ENCODE measurements around the gene EMSY. TPM values are rescaled to one million over a fixed set of nuclear protein-coding genes. Genes with fewer than 3 reads are reported as not detected.

EMSY gene
- total RNA-seq, 1 donor from 2014 or later = 34.8 TPM

DNA sequence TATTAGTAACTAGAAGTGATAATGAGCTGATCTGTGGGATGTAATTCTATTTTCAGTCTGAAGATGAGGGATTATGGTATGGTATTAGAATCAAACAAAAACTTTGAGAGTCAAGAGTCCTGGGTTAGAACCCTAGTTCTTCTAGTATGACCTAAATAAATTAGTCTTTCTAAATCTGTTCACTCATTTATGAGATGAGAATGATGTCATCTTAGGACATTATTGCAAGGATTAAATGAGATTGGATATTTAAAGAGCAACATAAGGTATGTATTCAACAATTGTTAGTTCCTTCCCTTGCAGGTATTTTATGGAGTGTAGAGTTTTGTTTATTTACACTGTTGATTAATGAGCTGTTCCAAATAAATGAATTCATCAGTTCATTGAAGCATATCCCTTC is 21.8 kb downstream of the EMSY start:
- no peak overlapping the region for H3K27ac Mint-ChIP-seq
- H3K36me3 Mint-ChIP-seq (ENCODE audit: low read depth) = peaks cover 43% of the 10 kb centered on the region
- intact Hi-C loops (cut with micrococcal nuclease) = no loop called here
- H3K9me3 Mint-ChIP-seq = no peaks in the 10 kb centered on the region
- no peaks in the 10 kb centered on the region for H3K27me3 Mint-ChIP-seq (ENCODE audit: insufficient read depth)
- no peak for DNase-seq (ENCODE audit: low spot score)
- H3K4me3 Mint-ChIP-seq = no peak overlapping the region
- no peaks in the 10 kb centered on the region for H3K4me1 Mint-ChIP-seq (ENCODE audit: low read depth)

DNA sequence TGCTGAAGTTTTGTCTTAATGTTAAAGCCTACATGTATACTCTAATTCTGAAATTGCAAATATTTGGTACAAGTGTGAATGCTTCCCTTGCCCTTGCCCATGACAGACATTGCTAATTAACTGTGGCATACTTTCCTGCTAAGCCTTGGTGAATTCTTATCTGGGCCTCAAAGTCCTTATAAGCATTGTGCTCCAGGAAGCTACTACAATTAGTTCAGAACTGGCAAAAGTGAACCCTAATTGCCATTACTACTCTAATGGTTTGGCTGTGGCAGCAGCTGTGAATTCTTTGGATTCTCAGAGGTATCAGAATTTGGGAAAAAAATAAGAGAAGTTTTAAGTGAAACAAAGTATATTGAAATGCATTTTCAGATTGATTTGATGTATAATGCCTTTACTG is 24.3 kb downstream of the EMSY start:
- no peaks in the 10 kb centered on the region for H3K27me3 Mint-ChIP-seq (ENCODE audit: insufficient read depth)
- intact Hi-C loops (cut with micrococcal nuclease) = no loop called here
- no peak overlapping the region for H3K27ac Mint-ChIP-seq
- no peaks in the 10 kb centered on the region for H3K4me1 Mint-ChIP-seq (ENCODE audit: low read depth)
- H3K4me3 Mint-ChIP-seq = no peak overlapping the region
- H3K9me3 Mint-ChIP-seq = no peaks in the 10 kb centered on the region
- no peak for DNase-seq (ENCODE audit: low spot score)
- peaks cover 40% of the 10 kb centered on the region for H3K36me3 Mint-ChIP-seq (ENCODE audit: low read depth)

DNA sequence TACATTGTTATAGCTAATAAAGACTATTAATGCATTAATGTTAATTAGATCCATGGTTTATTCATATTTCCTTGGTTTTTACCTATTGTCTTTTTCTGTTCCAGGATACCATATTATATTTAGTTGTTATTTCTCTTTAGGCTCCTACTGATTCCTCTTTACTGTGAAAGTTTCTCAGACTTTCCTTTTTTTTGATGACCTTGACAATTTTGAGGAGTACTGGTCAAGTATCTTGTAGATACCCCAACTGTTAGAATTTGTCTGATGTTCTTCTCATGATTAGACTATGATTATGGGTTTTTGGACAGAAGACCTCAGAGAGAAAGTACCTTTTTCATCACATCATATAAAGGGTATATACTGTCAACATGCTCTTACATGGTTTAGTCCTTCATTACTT is 26.6 kb downstream of the EMSY start:
- DNase-seq (ENCODE audit: low spot score) = no peak
- intact Hi-C loops (cut with micrococcal nuclease) = no loop called here
- peaks cover 32% of the 10 kb centered on the region for H3K36me3 Mint-ChIP-seq (ENCODE audit: low read depth)
- H3K27me3 Mint-ChIP-seq (ENCODE audit: insufficient read depth) = no peaks in the 10 kb centered on the region
- no peaks in the 10 kb centered on the region for H3K4me1 Mint-ChIP-seq (ENCODE audit: low read depth)
- no peak overlapping the region for H3K4me3 Mint-ChIP-seq
- no peak overlapping the region for H3K27ac Mint-ChIP-seq
- H3K9me3 Mint-ChIP-seq = no peaks in the 10 kb centered on the region

DNA sequence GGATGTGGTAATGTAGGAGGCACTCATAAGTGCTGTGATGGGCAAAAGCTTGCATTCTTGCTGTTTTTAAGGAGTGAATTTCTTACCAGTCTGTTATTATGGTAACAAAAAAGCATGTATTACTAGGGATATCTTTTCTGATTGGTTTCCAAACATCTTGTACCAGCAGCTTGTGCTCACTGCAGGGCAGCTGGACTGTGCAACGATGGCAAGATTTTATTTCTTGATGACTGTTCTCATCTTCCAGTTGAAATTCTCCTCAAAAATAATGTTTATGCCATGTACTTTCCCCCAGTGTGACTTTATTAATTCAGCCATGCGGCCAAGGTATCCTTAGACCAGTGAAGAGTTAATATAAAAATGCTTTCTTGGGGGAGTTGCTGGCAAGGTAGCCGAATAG is 35.4 kb downstream of the EMSY start:
- peaks cover 22% of the 10 kb centered on the region for H3K9me3 Mint-ChIP-seq
- H3K27me3 Mint-ChIP-seq (ENCODE audit: insufficient read depth) = no peaks in the 10 kb centered on the region
- peaks cover 13% of the 10 kb centered on the region for H3K4me1 Mint-ChIP-seq (ENCODE audit: low read depth)
- no peak overlapping the region for H3K27ac Mint-ChIP-seq
- peaks cover 48% of the 10 kb centered on the region for H3K36me3 Mint-ChIP-seq (ENCODE audit: low read depth)
- intact Hi-C loops (cut with micrococcal nuclease) = no loop called here
- H3K4me3 Mint-ChIP-seq = no peak overlapping the region
- no peak for DNase-seq (ENCODE audit: low spot score)

DNA sequence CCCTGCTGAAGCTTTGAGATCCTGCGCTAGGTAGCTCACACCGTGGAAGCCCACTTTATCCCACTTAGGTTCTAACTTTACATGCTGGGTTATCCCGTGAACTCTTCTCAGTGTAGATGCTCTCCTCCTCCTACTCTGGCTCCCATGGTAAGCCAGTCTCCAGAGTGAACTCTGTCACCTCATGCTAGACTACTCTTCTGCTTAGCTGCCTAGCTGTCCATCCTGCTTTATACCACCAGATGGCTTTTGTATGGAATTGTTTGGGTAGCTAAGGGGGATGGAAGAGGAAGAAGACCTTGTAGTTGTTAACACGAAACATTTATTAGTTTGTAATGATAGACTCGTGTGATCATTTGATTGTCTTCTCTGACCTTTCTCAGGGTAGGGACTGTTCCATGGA is 46.8 kb downstream of the EMSY start:
- no peaks in the 10 kb centered on the region for H3K27me3 Mint-ChIP-seq (ENCODE audit: insufficient read depth)
- H3K36me3 Mint-ChIP-seq (ENCODE audit: low read depth) = peaks cover 11% of the 10 kb centered on the region
- no peaks in the 10 kb centered on the region for H3K9me3 Mint-ChIP-seq
- no peak for DNase-seq (ENCODE audit: low spot score)
- intact Hi-C loops (cut with micrococcal nuclease) = no loop called here
- H3K27ac Mint-ChIP-seq = no peak overlapping the region
- no peak overlapping the region for H3K4me3 Mint-ChIP-seq
- H3K4me1 Mint-ChIP-seq (ENCODE audit: low read depth) = no peaks in the 10 kb centered on the region

DNA sequence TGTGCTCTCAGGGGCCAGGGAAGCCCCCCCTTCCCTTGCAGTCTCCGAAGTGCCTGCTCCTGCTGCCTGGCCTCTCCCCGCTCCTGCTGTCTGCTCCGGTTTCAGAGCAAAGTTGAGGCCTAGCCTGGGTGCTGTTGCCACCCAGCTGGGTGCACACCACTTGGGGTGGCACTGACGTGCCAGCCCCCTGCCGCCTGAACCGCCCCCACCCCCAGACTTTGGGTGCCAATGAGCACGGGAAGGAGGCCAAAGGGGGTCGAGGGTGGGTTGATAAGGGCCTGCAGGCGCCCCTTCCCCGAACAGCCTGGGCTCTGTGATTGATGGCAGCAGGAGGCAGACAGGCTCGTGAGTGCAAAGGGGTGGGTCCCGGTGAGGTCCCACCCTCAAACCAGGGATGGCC is 48.2 kb downstream of the EMSY start:
- Mint-ChIP-seq H3K4me1 (ENCODE audit: low read depth) (no peaks in the 10 kb centered on the region), H3K36me3 (ENCODE audit: low read depth) (peaks cover 18% of the 10 kb centered on the region), H3K27ac (no peak overlapping the region), H3K4me3 (no peak overlapping the region), H3K9me3 (no peaks in the 10 kb centered on the region), H3K27me3 (ENCODE audit: insufficient read depth) (no peaks in the 10 kb centered on the region)
- no peak for DNase-seq (ENCODE audit: low spot score)
- intact Hi-C loops (cut with micrococcal nuclease) = no loop called here

DNA sequence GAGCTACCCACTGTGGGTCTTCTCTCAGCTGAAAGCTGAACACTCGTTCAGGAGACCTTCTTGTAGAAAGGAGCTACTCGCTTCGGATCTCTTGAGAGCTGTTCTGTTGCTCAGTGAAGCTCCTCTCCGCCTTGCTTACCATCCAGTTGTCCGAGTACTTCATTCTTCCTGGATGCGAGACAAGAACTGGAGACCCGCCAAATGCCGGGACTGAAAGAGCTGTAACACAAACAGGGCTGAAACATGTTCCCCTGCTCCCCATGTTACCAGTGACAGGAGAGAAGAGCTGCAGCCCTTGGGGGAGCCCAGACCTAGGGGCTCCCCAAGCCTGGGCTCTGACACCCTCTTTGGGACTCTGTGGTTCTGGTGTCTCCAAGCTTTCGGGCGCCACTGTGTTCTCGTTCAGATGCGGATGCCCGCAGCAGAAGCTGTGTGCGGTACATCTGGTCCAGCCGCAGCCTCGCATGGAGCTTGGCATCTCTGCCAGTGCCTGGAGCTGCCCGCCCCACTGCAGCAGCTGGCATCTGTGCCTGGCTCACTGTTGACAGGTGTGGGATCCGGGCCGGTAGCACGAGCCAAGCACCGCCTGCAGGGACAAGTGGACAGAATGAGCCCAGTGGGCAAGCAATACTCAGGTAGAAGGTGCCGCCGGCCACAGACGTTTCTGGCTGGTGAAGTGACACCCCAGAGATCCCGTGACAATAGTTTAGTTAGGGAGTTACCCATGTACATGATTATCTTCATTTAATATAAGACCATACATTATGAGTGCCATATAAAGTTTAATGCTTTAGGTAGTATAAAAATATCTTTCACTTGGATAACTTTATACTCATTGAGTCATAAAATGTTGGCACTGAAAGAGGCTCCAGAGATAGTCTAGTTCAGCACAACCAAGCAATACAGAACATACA is 49.1 kb downstream of the EMSY start:
- no peaks in the 10 kb centered on the region for H3K27me3 Mint-ChIP-seq (ENCODE audit: insufficient read depth)
- H3K27ac Mint-ChIP-seq = no peak overlapping the region
- intact Hi-C loops (cut with micrococcal nuclease) = no loop called here

DNA sequence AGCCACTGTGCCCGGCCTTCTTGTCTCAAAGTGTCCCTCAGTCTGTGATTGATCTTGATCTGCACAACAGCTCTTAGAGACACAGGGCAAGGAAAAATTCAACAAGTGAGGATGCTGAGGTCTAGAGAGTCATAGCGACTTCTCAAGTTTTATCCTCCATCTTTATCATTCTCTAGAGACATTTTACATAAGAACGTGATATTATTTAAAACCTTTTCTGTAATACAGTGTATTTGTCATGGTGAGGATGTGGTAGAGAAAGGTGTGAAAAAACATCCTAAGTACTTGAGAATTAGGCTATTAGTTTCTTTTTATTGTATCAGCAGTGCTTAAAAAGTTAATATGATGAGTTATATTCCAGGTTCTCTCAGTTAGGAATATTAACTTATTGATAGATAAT is 50.2 kb downstream of the EMSY start:
- H3K4me3 Mint-ChIP-seq = no peak overlapping the region
- no peak overlapping the region for H3K27ac Mint-ChIP-seq
- H3K27me3 Mint-ChIP-seq (ENCODE audit: insufficient read depth) = no peaks in the 10 kb centered on the region
- no peak for DNase-seq (ENCODE audit: low spot score)
- H3K4me1 Mint-ChIP-seq (ENCODE audit: low read depth) = no peaks in the 10 kb centered on the region
- H3K9me3 Mint-ChIP-seq = no peaks in the 10 kb centered on the region
- intact Hi-C loops (cut with micrococcal nuclease) = no loop called here
- H3K36me3 Mint-ChIP-seq (ENCODE audit: low read depth) = peaks cover 16% of the 10 kb centered on the region

More for the DNA sequence above, 49.1 kb downstream of the EMSY start:
- Mint-ChIP-seq H3K4me1 (ENCODE audit: low read depth) (no peaks in the 10 kb centered on the region), H3K9me3 (no peaks in the 10 kb centered on the region), H3K4me3 (no peak overlapping the region), H3K36me3 (ENCODE audit: low read depth) (peaks cover 18% of the 10 kb centered on the region)
- no peak for DNase-seq (ENCODE audit: low spot score)

DNA sequence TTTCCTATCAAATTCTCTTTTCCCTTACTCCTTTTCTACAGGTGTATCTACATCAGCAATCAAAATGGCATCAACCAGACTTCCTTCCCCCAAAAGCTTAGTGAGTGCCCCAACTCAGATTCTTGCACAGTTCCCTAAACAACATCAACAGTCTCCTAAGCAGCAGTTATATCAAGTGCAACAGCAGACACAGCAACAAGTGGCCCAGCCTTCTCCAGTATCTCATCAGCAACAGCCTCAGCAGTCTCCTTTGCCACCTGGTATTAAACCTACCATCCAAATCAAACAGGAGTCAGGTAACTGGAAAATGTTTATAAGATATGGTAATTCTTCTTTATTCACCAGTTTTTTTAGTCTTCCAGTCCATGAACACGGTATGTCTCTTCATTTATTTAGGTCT is 51.4 kb downstream of the EMSY start:
- DNase-seq (ENCODE audit: low spot score) = no peak
- H3K9me3 Mint-ChIP-seq = peaks cover 3% of the 10 kb centered on the region
- H3K4me3 Mint-ChIP-seq = no peak overlapping the region
- intact Hi-C loops (cut with micrococcal nuclease) = no loop called here
- H3K36me3 Mint-ChIP-seq (ENCODE audit: low read depth) = peaks cover 27% of the 10 kb centered on the region
- no peak overlapping the region for H3K27ac Mint-ChIP-seq
- H3K4me1 Mint-ChIP-seq (ENCODE audit: low read depth) = no peaks in the 10 kb centered on the region
- H3K27me3 Mint-ChIP-seq (ENCODE audit: insufficient read depth) = no peaks in the 10 kb centered on the region

DNA sequence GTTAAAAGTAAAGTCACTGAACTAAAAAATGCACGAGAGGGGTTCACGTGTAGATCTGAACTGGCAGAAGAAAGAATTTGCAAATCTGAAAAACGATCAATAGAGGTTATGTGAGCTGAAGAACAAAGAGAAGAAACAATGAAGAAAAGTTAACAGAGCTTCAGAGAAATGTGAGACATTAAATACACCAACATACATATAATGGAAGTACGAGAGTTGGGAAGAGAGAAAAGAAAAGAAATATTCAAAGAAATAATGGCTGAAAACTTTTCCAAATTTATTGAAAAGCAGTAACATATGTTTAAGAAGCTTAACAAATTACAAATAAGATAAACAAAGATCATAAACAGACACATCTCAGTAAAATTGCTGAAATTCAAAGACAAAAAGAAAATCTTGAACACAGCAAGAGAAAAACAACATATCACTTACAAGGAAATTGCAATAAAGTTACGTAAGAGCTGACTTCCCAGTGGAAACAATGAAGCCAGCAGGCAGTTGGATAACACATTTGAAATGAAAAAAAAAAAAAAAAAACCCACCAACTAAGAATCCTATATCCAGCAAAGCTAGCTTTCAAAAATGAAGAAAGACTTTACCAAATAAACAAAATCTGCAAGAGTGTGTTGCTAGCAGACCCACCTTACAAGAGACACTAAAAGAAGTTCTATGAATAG is 56.8 kb downstream of the EMSY start:
- H3K27ac Mint-ChIP-seq = no peak overlapping the region
- intact Hi-C loops (cut with micrococcal nuclease) = no loop called here

DNA sequence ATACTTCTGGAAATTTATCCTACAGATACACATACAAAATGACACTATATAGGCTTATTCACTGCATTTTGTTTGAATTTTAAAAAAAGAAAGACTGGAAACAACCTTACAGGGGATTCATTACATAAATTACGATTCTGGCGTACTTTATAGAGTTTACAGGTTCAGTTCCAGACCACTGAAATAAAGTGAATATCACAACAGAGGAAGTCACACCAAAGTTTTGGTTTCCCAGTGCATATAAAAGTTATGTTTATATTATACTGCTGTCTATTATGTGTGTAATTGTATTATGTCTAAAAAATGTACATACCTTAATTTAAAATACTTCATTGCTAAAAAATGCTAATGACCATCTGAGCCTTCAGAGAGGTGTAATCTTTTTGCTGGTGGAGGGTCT is 62.0 kb downstream of the EMSY start:
- Mint-ChIP-seq H3K27me3 (ENCODE audit: insufficient read depth) (no peaks in the 10 kb centered on the region), H3K9me3 (peaks cover 2% of the 10 kb centered on the region), H3K27ac (no peak overlapping the region), H3K36me3 (ENCODE audit: low read depth) (peaks cover 15% of the 10 kb centered on the region), H3K4me1 (ENCODE audit: low read depth) (no peaks in the 10 kb centered on the region), H3K4me3 (no peak overlapping the region)
- DNase-seq (ENCODE audit: low spot score) = no peak
- intact Hi-C loops (cut with micrococcal nuclease) = no loop called here

More for the DNA sequence above, 56.8 kb downstream of the EMSY start:
- no peak for DNase-seq (ENCODE audit: low spot score)
- Mint-ChIP-seq H3K4me3 (no peak overlapping the region), H3K36me3 (ENCODE audit: low read depth) (peaks cover 31% of the 10 kb centered on the region), H3K27me3 (ENCODE audit: insufficient read depth) (no peaks in the 10 kb centered on the region), H3K9me3 (peaks cover 13% of the 10 kb centered on the region), H3K4me1 (ENCODE audit: low read depth) (no peaks in the 10 kb centered on the region)

DNA sequence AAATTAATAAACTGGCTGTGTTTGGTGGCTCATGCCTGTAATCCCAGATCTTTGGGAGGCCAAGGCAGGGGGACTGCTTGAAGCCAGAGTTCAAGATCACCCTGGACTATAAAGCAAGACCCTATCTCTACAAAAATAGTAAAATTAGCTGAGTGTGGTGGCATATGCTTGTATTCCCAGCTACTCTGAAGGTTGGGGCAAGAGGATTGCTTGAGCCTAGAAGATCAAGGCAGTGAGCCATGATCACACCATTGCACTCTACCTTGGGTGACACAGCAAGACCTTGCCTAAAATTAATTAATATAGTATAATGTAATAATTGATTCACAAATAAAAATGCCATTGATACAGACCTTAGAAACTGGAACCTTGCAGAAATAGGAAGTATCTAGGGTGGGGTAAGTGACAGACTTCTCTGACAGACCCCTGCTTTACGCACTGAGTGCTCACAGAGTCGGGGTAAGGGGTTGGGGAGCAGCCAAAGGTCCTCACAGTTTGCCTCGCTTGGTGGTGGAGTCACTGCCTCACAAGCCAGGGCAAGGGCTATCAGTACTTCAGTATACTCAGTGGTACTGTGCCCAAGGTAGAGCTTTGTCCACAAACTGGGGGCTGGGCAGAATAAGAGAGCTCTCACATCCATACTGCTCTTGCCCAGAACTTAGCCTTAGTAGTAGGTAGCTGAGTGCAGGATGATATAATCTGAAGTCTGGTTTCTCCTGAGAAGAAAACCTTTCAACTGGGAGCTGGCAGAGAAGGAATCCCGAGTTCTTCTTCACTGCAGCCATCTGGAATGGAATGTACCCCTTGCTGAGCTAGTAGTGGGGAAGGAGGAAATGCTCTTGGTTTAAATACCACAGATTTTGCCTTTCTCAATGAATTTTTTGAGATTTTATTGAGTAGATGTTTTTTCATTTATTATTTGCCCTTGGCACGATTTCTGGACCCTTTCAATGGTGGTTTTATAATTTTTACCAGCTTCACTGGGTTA is 65.5 kb downstream of the EMSY start:
- intact Hi-C loops (cut with micrococcal nuclease) = loop anchor here (10.0 kb wide), 1 partner anchor 126 kb away; the partner anchor contains the start of genes GVQW3 and THAP12
- Mint-ChIP-seq H3K27ac (no peak overlapping the region), H3K4me1 (ENCODE audit: low read depth) (no peaks in the 10 kb centered on the region), H3K4me3 (no peak overlapping the region), H3K27me3 (ENCODE audit: insufficient read depth) (no peaks in the 10 kb centered on the region), H3K36me3 (ENCODE audit: low read depth) (peaks cover 9% of the 10 kb centered on the region), H3K9me3 (no peaks in the 10 kb centered on the region)
- no peak for DNase-seq (ENCODE audit: low spot score)
